ENCODE results near the gene CFAP47. TPM values are rescaled to one million over a fixed set of nuclear protein-coding genes. Genes with fewer than 3 reads are reported as not detected.

The CFAP47 gene
- total RNA-seq, 5 donors from 2014 or later (not counting 1 experiment from before 2014, with no cell fraction given), result not detected

- peaks cover 0 to 11% (median 6%) of the 10 kb centered on the region in 3 donors for H3K9me3 Mint-ChIP-seq
- H3K36me3 ChIP-seq (ENCODE audit: control insufficient read depth in 2 of 2, extremely low read depth in 1 of 2, insufficient read depth in 1 of 2, low read length in 1 of 2), result no peaks in the 10 kb centered on the region
- no peaks in the 10 kb centered on the region for H3K27me3 ChIP-seq (replicated peaks in 1 of 2; ENCODE audit: control insufficient read depth in 2 of 2, extremely low read depth in 1 of 2, insufficient read depth in 2 of 2, low read length in 1 of 2)
- DNase-seq (no peak), ATAC-seq (replicated peaks in 1 of 4) (no peak)
- no peaks in the 10 kb centered on the region for H3K9me3 ChIP-seq
- H3K4me3 Mint-ChIP-seq, result no peak overlapping the region
- POLR2A ChIA-PET, result no interaction called here
- no peaks in the 10 kb centered on the region for H3K4me1 Mint-ChIP-seq
- no peaks in the 10 kb centered on the region for H3K36me3 Mint-ChIP-seq
- no peaks in the 10 kb centered on the region for H3K4me1 ChIP-seq (ENCODE audit: control insufficient read depth in 1 of 2, extremely low read depth in 1 of 2, insufficient read depth in 2 of 2, low read length in 2 of 2)
- H3K4me3 ChIP-seq (ENCODE audit: control insufficient read depth in 1 of 2, extremely low read depth in 1 of 2, low read length in 1 of 2), result no peak overlapping the region
- H3K27ac ChIP-seq (ENCODE audit: low read length), result no peak overlapping the region
- CTCF ChIA-PET, result no interaction called here
- no peaks in the 10 kb centered on the region for H3K27me3 Mint-ChIP-seq
- no peak overlapping the region for H3K27ac Mint-ChIP-seq
- WGBS (ENCODE audit: insufficient coverage), result no CpG with 5 or more reads among the region's 1 CpG
Observed at GRCh38 chrX:36334572-36334971, 415.0 kb downstream of the CFAP47 start.

GRCh38 chrX:36336751-36337150 is 417.2 kb downstream of the CFAP47 start:
- Histone ChIP-seq H3K4me3 (ENCODE audit: control insufficient read depth in 1 of 2, extremely low read depth in 1 of 2, low read length in 1 of 2) (no peak overlapping the region), H3K27me3 (replicated peaks in 1 of 2; ENCODE audit: control insufficient read depth in 2 of 2, extremely low read depth in 1 of 2, insufficient read depth in 2 of 2, low read length in 1 of 2) (no peaks in the 10 kb centered on the region), H3K4me1 (ENCODE audit: control insufficient read depth in 1 of 2, extremely low read depth in 1 of 2, insufficient read depth in 2 of 2, low read length in 2 of 2) (no peaks in the 10 kb centered on the region), H3K27ac (ENCODE audit: low read length) (no peak overlapping the region), H3K9me3 (no peaks in the 10 kb centered on the region), H3K36me3 (ENCODE audit: control insufficient read depth in 2 of 2, extremely low read depth in 1 of 2, insufficient read depth in 1 of 2, low read length in 1 of 2) (no peaks in the 10 kb centered on the region)
- Mint-ChIP-seq H3K36me3 (no peaks in the 10 kb centered on the region), H3K4me1 (no peaks in the 10 kb centered on the region), H3K4me3 (no peak overlapping the region), H3K9me3 (peaks cover 0 to 6% (median 4%) of the 10 kb centered on the region in 3 donors), H3K27me3 (no peaks in the 10 kb centered on the region), H3K27ac (no peak overlapping the region)
- ATAC-seq (replicated peaks in 1 of 4) (no peak), DNase-seq (no peak)
- WGBS (ENCODE audit: insufficient coverage), result no CpG with 5 or more reads among the region's 3 CpGs
- ChIA-PET CTCF (interaction anchor here in 1 of 2 donors (0.9 kb wide), 1 partner anchor 35 kb away, joined by 3 read pairs; no protein-coding TSS in a partner anchor), POLR2A (no interaction called here)

GRCh38 chrX:36344301-36344700 is 424.8 kb downstream of the CFAP47 start:
- Histone ChIP-seq H3K4me3 (ENCODE audit: control insufficient read depth in 1 of 2, extremely low read depth in 1 of 2, low read length in 1 of 2) (no peak overlapping the region), H3K4me1 (ENCODE audit: control insufficient read depth in 1 of 2, extremely low read depth in 1 of 2, insufficient read depth in 2 of 2, low read length in 2 of 2) (no peaks in the 10 kb centered on the region), H3K27me3 (replicated peaks in 1 of 2; ENCODE audit: control insufficient read depth in 2 of 2, extremely low read depth in 1 of 2, insufficient read depth in 2 of 2, low read length in 1 of 2) (no peaks in the 10 kb centered on the region), H3K9me3 (no peaks in the 10 kb centered on the region), H3K36me3 (ENCODE audit: control insufficient read depth in 2 of 2, extremely low read depth in 1 of 2, insufficient read depth in 1 of 2, low read length in 1 of 2) (no peaks in the 10 kb centered on the region), H3K27ac (ENCODE audit: low read length) (no peak overlapping the region)
- ChIA-PET CTCF (no interaction called here), POLR2A (no interaction called here)
- Mint-ChIP-seq H3K4me3 (no peak overlapping the region), H3K36me3 (no peaks in the 10 kb centered on the region), H3K4me1 (no peaks in the 10 kb centered on the region), H3K27me3 (no peaks in the 10 kb centered on the region), H3K9me3 (peaks cover 0 to 4% (median 0%) of the 10 kb centered on the region in 3 donors), H3K27ac (no peak overlapping the region)
- DNase-seq (no peak), ATAC-seq (replicated peaks in 1 of 4) (no peak)
- WGBS (ENCODE audit: insufficient coverage), result no CpG with 5 or more reads among the region's 1 CpG

GRCh38 chrX:36348509-36348908 is 429.0 kb downstream of the CFAP47 start:
- H3K4me3 Mint-ChIP-seq, result no peak overlapping the region
- no peak overlapping the region for H3K27ac ChIP-seq (ENCODE audit: low read length)
- no peaks in the 10 kb centered on the region for H3K4me1 ChIP-seq (ENCODE audit: control insufficient read depth in 1 of 2, extremely low read depth in 1 of 2, insufficient read depth in 2 of 2, low read length in 2 of 2)
- no peaks in the 10 kb centered on the region for H3K36me3 Mint-ChIP-seq
- no peak overlapping the region for H3K4me3 ChIP-seq (ENCODE audit: control insufficient read depth in 1 of 2, extremely low read depth in 1 of 2, low read length in 1 of 2)
- ChIA-PET CTCF (no interaction called here), POLR2A (no interaction called here)
- H3K27me3 ChIP-seq (replicated peaks in 1 of 2; ENCODE audit: control insufficient read depth in 2 of 2, extremely low read depth in 1 of 2, insufficient read depth in 2 of 2, low read length in 1 of 2), result no peaks in the 10 kb centered on the region
- no peaks in the 10 kb centered on the region for H3K27me3 Mint-ChIP-seq
- WGBS (ENCODE audit: insufficient coverage), result no CpG with 5 or more reads among the region's 1 CpG
- no peaks in the 10 kb centered on the region for H3K9me3 ChIP-seq
- H3K36me3 ChIP-seq (ENCODE audit: control insufficient read depth in 2 of 2, extremely low read depth in 1 of 2, insufficient read depth in 1 of 2, low read length in 1 of 2), result no peaks in the 10 kb centered on the region
- no peak overlapping the region for H3K27ac Mint-ChIP-seq
- DNase-seq, result no peak
- H3K4me1 Mint-ChIP-seq, result no peaks in the 10 kb centered on the region
- ATAC-seq (replicated peaks in 1 of 4), result no peak
- H3K9me3 Mint-ChIP-seq, result no peaks in the 10 kb centered on the region

GRCh38 chrX:36357855-36358254 is 438.3 kb downstream of the CFAP47 start:
- ChIA-PET POLR2A (no interaction called here), CTCF (no interaction called here)
- DNase-seq (no peak), ATAC-seq (replicated peaks in 1 of 4) (no peak)
- no peaks in the 10 kb centered on the region for H3K9me3 ChIP-seq
- no peaks in the 10 kb centered on the region for H3K27me3 ChIP-seq (replicated peaks in 1 of 2; ENCODE audit: control insufficient read depth in 2 of 2, extremely low read depth in 1 of 2, insufficient read depth in 2 of 2, low read length in 1 of 2)
- peaks cover 4 to 7% (median 6%) of the 10 kb centered on the region in 3 donors for H3K9me3 Mint-ChIP-seq
- no peak overlapping the region for H3K27ac ChIP-seq (ENCODE audit: low read length)
- no peaks in the 10 kb centered on the region for H3K27me3 Mint-ChIP-seq
- H3K36me3 ChIP-seq (ENCODE audit: control insufficient read depth in 2 of 2, extremely low read depth in 1 of 2, insufficient read depth in 1 of 2, low read length in 1 of 2), result no peaks in the 10 kb centered on the region
- no peak overlapping the region for H3K4me3 Mint-ChIP-seq
- H3K4me1 ChIP-seq (ENCODE audit: control insufficient read depth in 1 of 2, extremely low read depth in 1 of 2, insufficient read depth in 2 of 2, low read length in 2 of 2), result no peaks in the 10 kb centered on the region
- H3K36me3 Mint-ChIP-seq, result no peaks in the 10 kb centered on the region
- no peaks in the 10 kb centered on the region for H3K4me1 Mint-ChIP-seq
- no CpG with 5 or more reads among the region's 1 CpG for WGBS (ENCODE audit: insufficient coverage)
- no peak overlapping the region for H3K27ac Mint-ChIP-seq
- no peak overlapping the region for H3K4me3 ChIP-seq (ENCODE audit: control insufficient read depth in 1 of 2, extremely low read depth in 1 of 2, low read length in 1 of 2)

- Mint-ChIP-seq H3K9me3 (peaks cover 0 to 7% (median 6%) of the 10 kb centered on the region in 3 donors), H3K4me3 (no peak overlapping the region), H3K4me1 (no peaks in the 10 kb centered on the region), H3K27me3 (no peaks in the 10 kb centered on the region), H3K36me3 (no peaks in the 10 kb centered on the region), H3K27ac (no peak overlapping the region)
- no CpG with 5 or more reads among the region's 1 CpG for WGBS (ENCODE audit: insufficient coverage)
- POLR2A ChIA-PET, result no interaction called here
- H3K27ac ChIP-seq (ENCODE audit: low read length), result no peak overlapping the region
- no peaks in the 10 kb centered on the region for H3K4me1 ChIP-seq (ENCODE audit: control insufficient read depth in 1 of 2, extremely low read depth in 1 of 2, insufficient read depth in 2 of 2, low read length in 2 of 2)
- DNase-seq, result no peak
- CTCF ChIA-PET, result no interaction called here
- no peak overlapping the region for H3K4me3 ChIP-seq (ENCODE audit: control insufficient read depth in 1 of 2, extremely low read depth in 1 of 2, low read length in 1 of 2)
- no peaks in the 10 kb centered on the region for H3K9me3 ChIP-seq
- ATAC-seq (replicated peaks in 1 of 4), result no peak
- H3K36me3 ChIP-seq (ENCODE audit: control insufficient read depth in 2 of 2, extremely low read depth in 1 of 2, insufficient read depth in 1 of 2, low read length in 1 of 2), result no peaks in the 10 kb centered on the region
- H3K27me3 ChIP-seq (replicated peaks in 1 of 2; ENCODE audit: control insufficient read depth in 2 of 2, extremely low read depth in 1 of 2, insufficient read depth in 2 of 2, low read length in 1 of 2), result no peaks in the 10 kb centered on the region
Observed at GRCh38 chrX:36364262-36364661, 444.7 kb downstream of the CFAP47 start.

- Histone ChIP-seq H3K9me3 (no peaks in the 10 kb centered on the region), H3K4me1 (ENCODE audit: control insufficient read depth in 1 of 2, extremely low read depth in 1 of 2, insufficient read depth in 2 of 2, low read length in 2 of 2) (no peaks in the 10 kb centered on the region), H3K36me3 (ENCODE audit: control insufficient read depth in 2 of 2, extremely low read depth in 1 of 2, insufficient read depth in 1 of 2, low read length in 1 of 2) (no peaks in the 10 kb centered on the region), H3K27me3 (replicated peaks in 1 of 2; ENCODE audit: control insufficient read depth in 2 of 2, extremely low read depth in 1 of 2, insufficient read depth in 2 of 2, low read length in 1 of 2) (no peaks in the 10 kb centered on the region), H3K4me3 (ENCODE audit: control insufficient read depth in 1 of 2, extremely low read depth in 1 of 2, low read length in 1 of 2) (no peak overlapping the region), H3K27ac (ENCODE audit: low read length) (no peak overlapping the region)
- ChIA-PET POLR2A (no interaction called here), CTCF (no interaction called here)
- no peak for ATAC-seq (replicated peaks in 1 of 4)
- Mint-ChIP-seq H3K9me3 (peaks cover 0 to 5% (median 0%) of the 10 kb centered on the region in 3 donors), H3K4me1 (no peaks in the 10 kb centered on the region), H3K27me3 (no peaks in the 10 kb centered on the region), H3K36me3 (no peaks in the 10 kb centered on the region), H3K4me3 (no peak overlapping the region), H3K27ac (no peak overlapping the region)
- DNase-seq, result no peak
- no CpG with 5 or more reads among the region's 4 CpGs for WGBS (ENCODE audit: insufficient coverage)
Observed at GRCh38 chrX:36383495-36383894, 464.0 kb downstream of the CFAP47 start.

Measured in T-cell (primary cell).